Skeletal muscle cell (primary cell): ENCODE measurements around the gene PDXK.

ENCODE experiments used
- DNase-seq: peaks from one replicate; pipeline ENCODE4 v3.0.0-alpha.2; 2010; ENCODE audit warnings: low read depth
- H3K4me3 ChIP-seq: 2 replicates; pipeline ENCODE4 v1.5.1; 2011; ENCODE audit warnings: low read depth, mild to moderate bottlenecking, control low read depth, low read length, moderate library complexity

PDXK gene

GRCh38 chr21:43719748-43720538 is 1.0 kb downstream of the PDXK start:
- no peak for DNase-seq
- peak overlapping the region; percentile 89 for H3K4me3 ChIP-seq

DNA sequence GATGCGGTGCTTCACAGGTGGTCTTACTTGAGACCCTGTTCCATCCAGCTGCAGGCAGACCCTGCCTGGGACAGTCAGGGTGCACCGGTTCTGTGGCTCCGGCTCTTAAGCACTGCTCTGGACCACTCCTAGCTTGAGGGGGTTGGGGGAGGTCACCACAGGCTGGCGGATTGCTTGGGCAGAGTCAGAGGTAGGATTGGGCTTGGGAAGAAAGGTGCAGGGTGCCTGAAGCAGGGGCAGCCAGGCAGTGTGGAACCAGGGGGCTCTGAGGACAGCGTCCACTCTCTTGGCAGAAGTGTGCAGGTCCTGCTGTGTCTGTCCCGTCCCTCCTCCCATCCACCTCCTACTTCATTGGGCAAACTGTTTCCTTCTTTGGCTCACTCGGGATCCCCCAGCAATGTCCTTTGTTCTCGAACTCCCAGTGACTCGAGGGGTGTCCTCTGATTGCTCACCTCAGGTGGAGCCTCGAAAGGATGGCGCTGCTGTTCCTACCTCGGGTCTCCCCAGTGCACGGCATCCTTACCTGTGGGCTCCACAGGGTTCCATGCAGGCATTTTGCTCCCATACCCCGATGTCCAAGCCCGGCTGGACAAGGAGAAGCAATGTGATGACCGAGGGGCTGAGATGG is 1.7 kb downstream of the PDXK start:
- DNase-seq: no peak
- peak overlapping the region; percentile 89 for H3K4me3 ChIP-seq

- no peak for DNase-seq
- H3K4me3 ChIP-seq: peak overlapping the region; percentile 89
Measured at GRCh38 chr21:43721206-43721605, 2.3 kb downstream of the PDXK start.

DNA sequence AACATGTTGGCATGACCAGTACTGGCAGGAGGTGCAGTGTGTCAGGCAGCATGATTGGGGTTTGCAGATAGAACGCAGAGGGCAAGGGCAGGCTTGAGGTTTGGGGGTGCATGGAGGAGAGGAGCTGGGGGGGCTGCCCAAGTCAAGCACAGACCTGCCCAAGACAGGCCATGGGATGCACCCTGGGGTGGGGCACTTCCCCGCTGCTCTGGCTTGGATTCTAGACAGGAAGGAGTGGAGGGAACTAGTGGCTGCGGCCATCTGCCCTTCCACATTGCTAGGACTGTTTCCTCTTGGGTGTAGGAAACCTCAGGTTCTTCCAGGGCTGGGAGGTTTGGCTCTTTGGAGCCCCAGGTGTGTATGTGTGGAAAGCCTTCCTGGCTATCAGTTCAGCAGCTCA is 3.0 kb downstream of the PDXK start:
- no peak overlapping the region for H3K4me3 ChIP-seq

DNA sequence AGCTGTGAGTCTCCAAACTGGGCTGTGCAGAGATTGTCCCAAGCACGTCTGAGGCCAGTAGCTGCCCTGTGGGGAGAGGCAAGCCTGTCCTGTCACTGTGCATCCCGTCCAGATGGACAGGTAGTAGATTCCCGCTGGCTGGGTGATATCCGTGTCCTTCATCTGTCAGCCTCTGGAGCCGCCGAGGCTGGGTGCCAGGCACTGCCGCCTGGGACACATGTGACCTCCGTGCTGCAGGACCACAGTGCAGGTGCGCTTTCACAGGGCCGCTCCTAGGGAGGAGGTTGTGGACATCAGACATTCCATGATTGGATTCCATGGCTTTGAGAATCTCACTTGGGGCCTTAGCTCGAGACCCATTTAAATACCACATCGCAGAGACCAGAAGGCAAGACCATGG is 4.7 kb downstream of the PDXK start:
- no peak overlapping the region for H3K4me3 ChIP-seq
- no peak for DNase-seq

More for the DNA sequence above, 3.0 kb downstream of the PDXK start:
- no peak for DNase-seq

DNA sequence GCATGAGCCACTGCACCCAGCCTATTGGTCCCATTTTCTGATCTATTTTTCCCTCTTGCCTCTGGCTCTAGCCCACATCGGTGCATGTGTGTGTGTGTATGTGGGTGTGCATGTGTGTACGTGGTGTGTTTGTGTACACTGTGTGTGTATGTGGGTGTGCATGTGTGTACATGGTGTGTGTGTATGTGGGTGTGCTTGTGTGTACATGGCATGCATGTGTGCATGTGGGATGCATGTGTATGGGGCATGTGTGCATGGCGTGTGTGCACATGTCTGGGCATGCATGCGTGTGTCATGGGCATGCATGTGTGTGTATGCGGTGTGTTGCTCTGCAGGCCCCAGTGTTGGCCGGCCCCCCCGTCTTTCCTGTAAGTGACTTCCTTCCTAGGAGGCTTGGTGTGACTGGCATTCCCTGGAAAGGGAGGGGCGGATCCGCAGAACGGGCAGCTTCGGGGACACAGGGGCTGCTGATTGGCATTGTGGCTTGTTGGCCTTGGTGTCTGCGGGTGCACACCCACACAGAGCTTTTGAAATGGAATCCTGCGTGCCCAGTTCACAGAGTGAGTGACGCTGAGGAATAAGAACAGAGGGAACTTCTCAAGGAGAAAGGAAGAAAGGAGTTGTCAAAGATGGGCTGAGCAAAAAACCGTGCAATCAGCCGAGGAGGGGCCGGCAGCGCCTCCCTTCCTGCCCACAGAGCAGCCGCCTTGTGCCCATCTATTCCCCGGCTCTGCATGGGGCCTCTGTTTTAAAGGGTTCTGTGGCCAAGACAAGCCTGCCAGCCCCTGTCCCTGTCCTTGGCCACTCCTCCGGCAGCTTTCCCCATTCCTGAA is 8.0 kb downstream of the PDXK start:
- DNase-seq: no peak
- no peak overlapping the region for H3K4me3 ChIP-seq

- no peak for DNase-seq
- H3K4me3 ChIP-seq: peak overlapping the region; percentile 9
Measured at GRCh38 chr21:43727519-43728153, 8.7 kb downstream of the PDXK start.

- no peak for DNase-seq
- H3K4me3 ChIP-seq: peak overlapping the region; percentile 52
Measured at GRCh38 chr21:43728154-43728466, 9.2 kb downstream of the PDXK start.

GRCh38 chr21:43728467-43729390 is 9.8 kb downstream of the PDXK start:
- H3K4me3 ChIP-seq: peak overlapping the region; percentile 52
- peak; percentile 97 for DNase-seq

GRCh38 chr21:43731476-43731875 is 12.5 kb downstream of the PDXK start:
- H3K4me3 ChIP-seq: no peak overlapping the region
- DNase-seq: no peak

DNA sequence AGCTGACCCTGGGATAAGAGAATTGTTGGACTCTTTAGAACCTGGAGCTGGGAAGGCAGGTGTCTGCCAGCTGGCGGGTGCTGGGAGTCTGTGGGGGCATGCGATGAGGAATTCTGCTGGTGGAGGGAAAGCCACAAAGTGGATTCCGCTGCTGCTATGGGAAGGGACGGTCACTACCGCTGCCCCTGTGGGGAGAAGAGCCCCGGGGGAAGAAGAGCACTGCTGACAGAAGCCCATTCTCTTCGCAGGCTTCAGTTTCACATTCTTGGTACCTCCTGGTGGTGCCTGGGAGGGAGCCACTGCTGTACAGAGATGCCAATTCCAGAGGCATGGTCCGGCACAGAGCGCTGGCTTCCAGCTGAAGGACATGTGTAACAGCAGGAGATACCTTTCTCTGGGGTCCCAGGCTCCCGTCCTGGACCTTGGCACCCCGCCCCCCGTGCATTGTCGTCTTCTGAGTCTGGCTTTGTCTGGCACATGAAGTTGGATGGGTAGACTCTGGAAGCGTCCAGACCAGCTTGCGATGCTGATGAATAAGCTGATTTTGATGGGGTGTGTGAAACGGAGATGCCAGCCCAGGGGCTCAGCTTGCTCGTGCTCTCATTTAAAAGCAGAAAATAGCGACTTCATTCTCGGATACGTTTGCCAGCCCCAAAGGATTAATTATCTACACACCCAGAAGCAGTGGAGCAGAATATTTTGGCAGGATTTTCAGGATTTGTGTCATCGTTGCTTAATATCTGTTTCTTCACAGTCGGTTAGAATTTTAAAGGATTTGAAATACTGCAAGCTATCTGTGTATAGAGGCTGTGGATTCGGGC is 13.2 kb downstream of the PDXK start:
- DNase-seq: no peak
- H3K4me3 ChIP-seq: no peak overlapping the region

- H3K4me3 ChIP-seq: no peak overlapping the region
- DNase-seq: no peak
Measured at GRCh38 chr21:43733060-43733459, 14.1 kb downstream of the PDXK start.

DNA sequence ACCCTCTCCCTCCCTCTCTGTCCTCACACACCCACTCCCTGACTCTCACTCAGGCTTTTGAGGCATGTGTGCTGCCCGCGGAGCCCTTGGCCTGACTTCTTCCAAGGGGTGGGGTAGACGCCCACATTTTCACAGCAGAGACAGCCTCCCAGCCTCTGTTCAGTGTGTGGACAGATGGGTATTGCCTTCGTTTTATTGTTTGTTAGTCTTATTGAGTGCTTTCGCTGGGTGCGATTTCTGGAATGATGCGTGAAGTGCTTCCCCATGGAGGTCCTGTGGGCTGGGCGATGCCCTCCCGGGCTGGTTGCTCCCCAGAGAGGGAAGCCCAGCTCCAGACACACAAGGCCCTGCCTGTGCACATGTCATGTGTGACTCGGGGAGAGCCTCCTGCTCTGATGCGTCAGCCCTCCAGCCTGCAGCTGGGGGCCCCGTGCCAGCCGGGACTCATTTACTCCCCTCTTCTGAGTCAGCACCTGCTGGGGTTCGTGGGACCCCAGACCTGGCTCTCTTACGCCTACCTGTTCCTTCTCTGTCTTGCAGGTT is 14.7 kb downstream of the PDXK start:
- no peak overlapping the region for H3K4me3 ChIP-seq
- peak; percentile 32 for DNase-seq

DNA sequence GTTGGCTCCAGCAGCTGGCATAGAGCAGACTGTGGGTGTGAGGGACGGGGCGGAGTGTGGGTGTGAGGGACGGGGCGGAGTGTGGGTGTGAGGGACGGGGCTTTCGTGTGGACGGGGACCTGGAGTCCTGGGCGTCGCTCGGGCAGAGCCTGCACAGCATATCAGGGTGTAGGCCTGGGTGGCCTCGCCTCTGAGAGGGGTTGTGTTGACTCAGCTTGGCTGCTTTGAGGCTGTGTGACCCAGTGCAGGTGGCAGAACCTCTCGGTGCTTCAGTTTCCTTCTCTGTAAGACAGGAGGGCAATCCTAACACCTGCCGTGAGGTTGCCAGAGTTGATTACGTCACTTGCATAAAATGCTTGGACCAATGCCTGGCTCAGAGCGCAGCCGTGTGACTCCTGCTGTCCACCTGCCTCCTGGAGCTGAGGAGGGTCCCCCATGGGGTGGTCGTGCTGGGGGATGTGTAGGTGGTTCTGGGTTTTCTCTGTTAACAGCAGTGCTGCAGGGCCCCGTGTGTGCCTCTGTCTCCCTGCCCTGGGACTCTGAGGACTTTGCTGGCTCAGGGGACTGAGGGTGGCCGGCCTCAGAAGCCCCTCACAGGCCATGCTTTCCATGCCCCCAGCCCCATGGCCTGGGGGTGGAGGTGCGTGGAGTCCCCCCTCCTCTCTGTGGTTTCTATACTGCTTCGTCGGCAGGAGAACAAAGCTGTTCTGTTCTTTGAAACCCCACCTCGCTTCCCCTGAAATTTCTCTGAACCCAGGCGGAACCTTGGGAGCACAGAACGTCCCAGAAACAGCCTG is 15.4 kb downstream of the PDXK start:
- DNase-seq: no peak
- no peak overlapping the region for H3K4me3 ChIP-seq

DNA sequence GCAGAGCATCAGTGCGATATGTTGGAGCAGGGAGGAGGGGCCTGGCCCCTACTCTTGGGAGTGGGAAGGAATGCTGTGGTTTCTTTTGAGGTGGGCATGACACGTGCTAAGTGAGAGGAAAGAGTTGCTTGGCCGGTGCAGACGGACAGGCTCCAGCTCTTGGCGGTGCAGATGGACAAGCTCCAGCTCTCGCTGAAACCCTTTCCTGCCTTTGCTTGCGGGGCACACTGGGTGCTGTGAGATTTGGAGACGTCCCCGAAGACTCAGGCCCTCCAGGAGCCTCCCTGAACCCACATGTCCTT is 15.9 kb downstream of the PDXK start:
- DNase-seq: peak; percentile 45
- no peak overlapping the region for H3K4me3 ChIP-seq

- DNase-seq: no peak
- H3K4me3 ChIP-seq: no peak overlapping the region
Measured at GRCh38 chr21:43735236-43736091, 16.5 kb downstream of the PDXK start.
